ENCODE measurements around the gene TNFRSF21. TPM values are rescaled to one million over a fixed set of nuclear protein-coding genes. Genes with fewer than 3 reads are reported as not detected.

Gene TNFRSF21
- total and polyA plus RNA-seq, 9 of the 15 experiments (the other 6 are each of a cell fraction or from before 2014, with no cell fraction given), result 0.63 to 5.7 (median 2.2) TPM

GRCh38 chr6:47231151-47231550 lies 78.6 kb downstream of the TNFRSF21 start:
- no peaks in the 10 kb centered on the region for H3K9me1 ChIP-seq (ENCODE audit: control insufficient read depth, insufficient read depth, low read length)
- H3K27ac ChIP-seq (ENCODE audit: extremely low read depth, low read depth, low read length), result no peak overlapping the region
- no peak overlapping the region for H2AFZ ChIP-seq (ENCODE audit: low read depth, low read length)
- ChIA-PET POLR2A (interaction anchor here (1.2 kb wide), 1 partner anchor 11 kb away, joined by 3 read pairs; no protein-coding TSS in a partner anchor), CTCF (ENCODE audit: low intra/inter-chr PET ratio) (no interaction called here)
- 47% methylated on average over 4 of the region's 4 CpGs for WGBS (ENCODE audit: insufficient coverage, low coverage, missing lambda C conversion rate)
- no TSS peak for BruUV-seq (replicated peaks)
- TF ChIP-seq SRSF9 (IDR thresholded peaks at IDR 0.05; ENCODE audit: borderline replicate concordance, low read depth, low read length) (no peak), ZNF175 (CRISPR knock-in tag; IDR thresholded peaks at IDR 0.05; ENCODE audit: low read depth) (no peak), U2AF1 (optimal IDR thresholded peaks at IDR 0.05; ENCODE audit: low read depth, low read length) (no peak), GABPA (tag; conservative IDR thresholded peaks at IDR 0.05; ENCODE audit: low read depth) (no peak), MED1 (CRISPR knock-in tag; IDR thresholded peaks at IDR 0.05; ENCODE audit: borderline replicate concordance) (no peak), KDM2B (CRISPR knock-in tag; IDR thresholded peaks at IDR 0.05) (no peak), TCF15 (CRISPR knock-in tag; IDR thresholded peaks at IDR 0.05) (no peak), HMG20A (CRISPR knock-in tag; conservative IDR thresholded peaks at IDR 0.05) (no peak)
- no peaks in the 10 kb centered on the region; a peak in 1 of 5 replicates for H3K4me1 ChIP-seq (replicated peaks in 1 of 2; ENCODE audit: control insufficient read depth in 2 of 2, insufficient read depth in 2 of 2, low read length in 2 of 2)
- in situ Hi-C loops (cut with MboI), result no loop called here
- H3K36me3 ChIP-seq (ENCODE audit: control insufficient read depth, insufficient read depth, low read length), result no peaks in the 10 kb centered on the region
- no peak overlapping the region for H3K4me2 ChIP-seq (ENCODE audit: insufficient read depth, low read length)
- no peak overlapping the region for H3K9ac ChIP-seq (ENCODE audit: insufficient read depth in 1 of 2, low read depth in 2 of 2, low read length in 2 of 2)
- ATAC-seq (no peak), FAIRE-seq (no peak), DNase-seq (ENCODE audit: extremely low read depth in 1 of 4, low spot score in 3 of 4) (no peak)
- H3K27me3 ChIP-seq (ENCODE audit: control insufficient read depth in 2 of 2, insufficient read depth in 2 of 2, low read length in 2 of 2), result no peaks in the 10 kb centered on the region
- no peaks in the 10 kb centered on the region for H3K9me3 ChIP-seq (replicated peaks; ENCODE audit: control insufficient read depth, insufficient read depth, low read depth, low read length)
- intact Hi-C loops (cut with micrococcal nuclease), result no loop called here
- no peaks in the 10 kb centered on the region for H3K79me2 ChIP-seq (ENCODE audit: control insufficient read depth, insufficient read depth, low read length)
- H4K20me1 ChIP-seq (replicated peaks; ENCODE audit: control insufficient read depth, insufficient read depth, low read length), result no peaks in the 10 kb centered on the region
- no peak overlapping the region for H3K4me3 ChIP-seq
